Measurements from ENCODE around the gene DYSF.

Gene DYSF

GRCh38 chr2:71460595-71461303 lies 7.4 kb downstream of the DYSF start:
- H2AFZ ChIP-seq (ENCODE audit: low read length), result no peak overlapping the region
- no peaks in the 10 kb centered on the region for H3K9me2 ChIP-seq (replicated peaks; ENCODE audit: low read depth, low read length)
- H3F3A ChIP-seq (ENCODE audit: low read depth), result no peaks in the 10 kb centered on the region
- no peak overlapping the region for H3K9ac ChIP-seq (ENCODE audit: low read depth, low read length, poor library complexity, severe bottlenecking)
- no peaks in the 10 kb centered on the region for H3K27me3 ChIP-seq (ENCODE audit: insufficient read depth, low read length, poor library complexity, severe bottlenecking)
- TF ChIP-seq EZH2phosphoT487 (IDR thresholded peaks at IDR 0.05; ENCODE audit: borderline replicate concordance) (no peak), CTCF (conservative IDR thresholded peaks at IDR 0.05; ENCODE audit: low read length) (peak; percentile 70)
- peaks cover 6% of the 10 kb centered on the region; the same call in 1 of the 2 replicates for H3K9me3 ChIP-seq (ENCODE audit: insufficient read depth, low read depth, low read length)
- H3K79me2 ChIP-seq (ENCODE audit: insufficient read depth, low read length), result no peaks in the 10 kb centered on the region
- H3K4me3 ChIP-seq (ENCODE audit: low read length, poor library complexity, severe bottlenecking), result no peak overlapping the region
- no peak overlapping the region for H3K4me2 ChIP-seq (ENCODE audit: low read depth, low read length, poor library complexity, severe bottlenecking)
- H4K20me1 ChIP-seq (ENCODE audit: insufficient read depth, low read length, poor library complexity, severe bottlenecking), result no peaks in the 10 kb centered on the region
- no peaks in the 10 kb centered on the region for H3K36me3 ChIP-seq (ENCODE audit: insufficient read depth, low read length)
- H3K4me1 ChIP-seq (ENCODE audit: insufficient read depth, low read length, poor library complexity, severe bottlenecking), result peaks cover 19% of the 10 kb centered on the region

- H3K4me1 ChIP-seq (ENCODE audit: insufficient read depth, low read length, poor library complexity, severe bottlenecking), result peaks cover 14% of the 10 kb centered on the region
- no peaks in the 10 kb centered on the region for H3K79me2 ChIP-seq (ENCODE audit: insufficient read depth, low read length)
- H3K4me2 ChIP-seq (ENCODE audit: low read depth, low read length, poor library complexity, severe bottlenecking), result no peak overlapping the region
- no peaks in the 10 kb centered on the region for H3K36me3 ChIP-seq (ENCODE audit: insufficient read depth, low read length)
- H3K9me3 ChIP-seq (ENCODE audit: insufficient read depth, low read depth, low read length), result peaks cover 6% of the 10 kb centered on the region; the same call in 1 of the 2 replicates
- H3F3A ChIP-seq (ENCODE audit: low read depth), result no peaks in the 10 kb centered on the region
- TF ChIP-seq EZH2phosphoT487 (IDR thresholded peaks at IDR 0.05; ENCODE audit: borderline replicate concordance) (no peak), CTCF (conservative IDR thresholded peaks at IDR 0.05; ENCODE audit: low read length) (no peak)
- H3K9me2 ChIP-seq (replicated peaks; ENCODE audit: low read depth, low read length), result no peaks in the 10 kb centered on the region
- H2AFZ ChIP-seq (ENCODE audit: low read length), result no peak overlapping the region
- no peaks in the 10 kb centered on the region for H4K20me1 ChIP-seq (ENCODE audit: insufficient read depth, low read length, poor library complexity, severe bottlenecking)
- no peaks in the 10 kb centered on the region for H3K27me3 ChIP-seq (ENCODE audit: insufficient read depth, low read length, poor library complexity, severe bottlenecking)
- H3K4me3 ChIP-seq (ENCODE audit: low read length, poor library complexity, severe bottlenecking), result no peak overlapping the region
- H3K9ac ChIP-seq (ENCODE audit: low read depth, low read length, poor library complexity, severe bottlenecking), result no peak overlapping the region
Observed at GRCh38 chr2:71461304-71461671, 7.9 kb downstream of the DYSF start.

- Histone ChIP-seq H3K27me3 (ENCODE audit: insufficient read depth, low read length, poor library complexity, severe bottlenecking) (no peaks in the 10 kb centered on the region), H3K4me2 (ENCODE audit: low read depth, low read length, poor library complexity, severe bottlenecking) (no peak overlapping the region), H2AFZ (ENCODE audit: low read length) (no peak overlapping the region), H3K9me3 (ENCODE audit: insufficient read depth, low read depth, low read length) (peaks cover 6% of the 10 kb centered on the region; the same call in 1 of the 2 replicates), H3K4me1 (ENCODE audit: insufficient read depth, low read length, poor library complexity, severe bottlenecking) (peaks cover 5% of the 10 kb centered on the region), H3K9me2 (replicated peaks; ENCODE audit: low read depth, low read length) (no peaks in the 10 kb centered on the region), H3K79me2 (ENCODE audit: insufficient read depth, low read length) (no peaks in the 10 kb centered on the region), H3K36me3 (ENCODE audit: insufficient read depth, low read length) (no peaks in the 10 kb centered on the region), H3K4me3 (ENCODE audit: low read length, poor library complexity, severe bottlenecking) (no peak overlapping the region), H3F3A (ENCODE audit: low read depth) (no peaks in the 10 kb centered on the region), H4K20me1 (ENCODE audit: insufficient read depth, low read length, poor library complexity, severe bottlenecking) (no peaks in the 10 kb centered on the region), H3K9ac (ENCODE audit: low read depth, low read length, poor library complexity, severe bottlenecking) (no peak overlapping the region)
- no peak for TF ChIP-seq EZH2phosphoT487 (IDR thresholded peaks at IDR 0.05; ENCODE audit: borderline replicate concordance)
- no peak for TF ChIP-seq CTCF (conservative IDR thresholded peaks at IDR 0.05; ENCODE audit: low read length)
Observed at GRCh38 chr2:71462056-71462605, 8.8 kb downstream of the DYSF start.
